Stomach (tissue), 9 donors: ENCODE measurements around the gene CRADD. TPM values are rescaled to one million over a fixed set of nuclear protein-coding genes. Genes with fewer than 3 reads are reported as not detected.

ENCODE experiments used
- DNase-seq, 2 donors: peaks; one replicate each; pipeline versions ENCODE4 v3.0.0 to v3.0.0-alpha.2; 2013 to 2019
- H3K27ac ChIP-seq, 5 donors: fragments of 200-600 bp in 4 of 5; sonication (generic) in 4 of 5; one replicate each; pipeline ENCODE4 v1.5.1; 2013 to 2019; ENCODE audit warnings: mild to moderate bottlenecking in 1 of 5, moderate library complexity in 1 of 5
- H3K27me3 ChIP-seq, 3 donors: fragments of 200-600 bp; sonication (generic); one replicate each; pipeline ENCODE4 v1.5.1; 2017 to 2019; ENCODE audit warnings: mixed run types in 1 of 3
- H3K36me3 ChIP-seq, 4 donors: fragments of 200-600 bp; sonication (generic); 1 replicate in 3 of 4; 2 replicates in 1 of 4; pipeline ENCODE4 v1.5.1; 2016 to 2019
- H3K4me1 ChIP-seq, 4 donors: fragments of 200-600 bp; sonication (generic); one replicate each; pipeline ENCODE4 v1.5.1; 2016 to 2019
- H3K4me3 ChIP-seq, 4 donors: fragments of 200-600 bp; sonication (generic) in 3 of 4; one replicate each; pipeline ENCODE4 v1.5.1; 2016 to 2019; ENCODE audit warnings: mild to moderate bottlenecking in 1 of 4
- H3K9me3 ChIP-seq, 4 donors: fragments of 200-600 bp; sonication (generic); one replicate each; pipeline ENCODE4 v1.5.1; 2016 to 2019
- CTCF ChIP-seq, 7 experiments: fragments of 450-650 bp in 4 of 7; fragments of 200-600 bp in 3 of 7; sonication (generic) in 3 of 7; IDR thresholded peaks; one replicate each; pipeline ENCODE4 v1.5.1; 2016 to 2019; ENCODE audit warnings: antibody characterized with exemption in 7 of 7, control low read depth in 2 of 7, mild to moderate bottlenecking in 1 of 7
- EP300 ChIP-seq: sonication (generic); formaldehyde crosslinking; IDR thresholded peaks from one replicate; pipeline ENCODE4 v1.6.1; 2017; ENCODE audit warnings: antibody characterized with exemption
- POLR2A ChIP-seq, 4 donors: fragments of 450-650 bp; IDR thresholded peaks; one replicate each; pipeline ENCODE4 v1.6.1; 2016; ENCODE audit warnings: antibody characterized with exemption in 4 of 4, control low read depth in 2 of 4, mild to moderate bottlenecking in 1 of 4, moderate library complexity in 1 of 4
- POLR2AphosphoS5 ChIP-seq, 3 donors: sonication (generic); formaldehyde crosslinking; IDR thresholded peaks; one replicate each; pipeline ENCODE4 v1.6.1; 2016; ENCODE audit warnings: antibody characterized with exemption in 3 of 3
- WGBS, 5 donors: extraction: QIAGEN DNeasy Blood & Tissue Kit in 3 of 5; methylation state at CpG; one replicate each; pipeline versions ENCODE4 v1.1.5 to v1.1.7; 2013 to 2018; 5-methylcytosine and 5-hydroxymethylcytosine counted together
- intact Hi-C: fragments of 100-400 bp; cut with DNase I; formaldehyde crosslinking; loops from one replicate; pipeline ENCODE4 v1.15.1; 2023; ENCODE audit warnings: low total_unique reads
- polyA plus RNA-seq, 3 donors: library from polyadenylated mRNA; stranded (reverse); fragments of 200-250 nt; gene quantifications; one replicate each; pipeline ENCODE4 v1.2.3, GENCODE V29; 2013
- total RNA-seq, 5 donors: library from RNA; depleted of rRNA; stranded (reverse); fragments of >200 nt; gene quantifications; one replicate each; pipeline versions ENCODE4 v1.1.0 to v1.2.3, GENCODE V29; 2014 to 2016
- donor health status: healthy with polysubstance abuse.
- donor health status: Bipolar disorder and iron deficiency.
- donor health status: healthy.

The CRADD gene
- total and polyA plus RNA-seq, 8 donors, result 2.3 to 30.9 (median 17.1) TPM

- TF ChIP-seq POLR2AphosphoS5 (IDR thresholded peaks at IDR 0.05) (peak in 1 of 3 donors; percentile 9), EP300 (no peak)
- peaks cover 0 to under 1% (median 0%) of the 10 kb centered on the region in 4 donors for H3K9me3 ChIP-seq
- DNase-seq, result no peak
- H3K36me3 ChIP-seq, result no peaks in the 10 kb centered on the region
- H3K27me3 ChIP-seq, result no peaks in the 10 kb centered on the region
- intact Hi-C loops, result no loop called here
- WGBS, 5 donors, result 31 to 72% (median 53%) methylated on average over 4 of the region's 4 CpGs
- H3K4me3 ChIP-seq, result no peak overlapping the region
- H3K4me1 ChIP-seq, result peaks cover 7 to 45% (median 21%) of the 10 kb centered on the region in 4 donors
- H3K27ac ChIP-seq, result peak overlapping the region; percentile 39 to 84 (median 50)
Observed at GRCh38 chr12:93727911-93728310, 50.7 kb downstream of the CRADD start.

- H3K27me3 ChIP-seq, result no peaks in the 10 kb centered on the region
- intact Hi-C loops, result no loop called here
- WGBS, 5 donors, result 57 to 82% (median 69%) methylated on average over 3 of the region's 3 CpGs
- H3K9me3 ChIP-seq, result no peaks in the 10 kb centered on the region
- TF ChIP-seq POLR2AphosphoS5 (IDR thresholded peaks at IDR 0.05) (no peak), CTCF (IDR thresholded peaks at IDR 0.05) (no peak), POLR2A (IDR thresholded peaks at IDR 0.05) (no peak), EP300 (no peak)
- H3K27ac ChIP-seq, result no peak overlapping the region
- no peaks in the 10 kb centered on the region for H3K36me3 ChIP-seq
- H3K4me1 ChIP-seq, result peaks cover 7 to 45% (median 21%) of the 10 kb centered on the region in 4 donors
- no peak for DNase-seq
- H3K4me3 ChIP-seq, result no peak overlapping the region
Observed at GRCh38 chr12:93729934-93730333, 52.8 kb downstream of the CRADD start.

- 49 to 76% (median 69%) methylated on average over 3 of the region's 3 CpGs for WGBS, 5 donors
- no peaks in the 10 kb centered on the region for H3K27me3 ChIP-seq
- no peak overlapping the region for H3K4me3 ChIP-seq
- no peaks in the 10 kb centered on the region for H3K36me3 ChIP-seq
- no peaks in the 10 kb centered on the region for H3K9me3 ChIP-seq
- H3K4me1 ChIP-seq, result peaks cover 4 to 42% (median 23%) of the 10 kb centered on the region in 4 donors
- H3K27ac ChIP-seq, result peak overlapping the region in 1 of 5 donors; percentile 21
- intact Hi-C loops, result no loop called here
- peak in 1 of 2 donors; percentile 60 for DNase-seq
- TF ChIP-seq POLR2AphosphoS5 (IDR thresholded peaks at IDR 0.05) (peak in 1 of 3 donors; percentile 7), POLR2A (IDR thresholded peaks at IDR 0.05) (no peak)
Observed at GRCh38 chr12:93733358-93733757, 56.2 kb downstream of the CRADD start.

- H3K27me3 ChIP-seq, result no peaks in the 10 kb centered on the region
- H3K4me1 ChIP-seq, result peaks cover 4 to 44% (median 25%) of the 10 kb centered on the region in 4 donors
- H3K36me3 ChIP-seq, result no peaks in the 10 kb centered on the region
- WGBS, 5 donors, result 97 to 100% (median 97%) methylated on average over 5 of the region's 5 CpGs
- intact Hi-C loops, result no loop called here
- H3K4me3 ChIP-seq, result no peak overlapping the region
- TF ChIP-seq POLR2AphosphoS5 (IDR thresholded peaks at IDR 0.05), result no peak
- TF ChIP-seq CTCF (IDR thresholded peaks at IDR 0.05), result no peak
- TF ChIP-seq POLR2A (IDR thresholded peaks at IDR 0.05), result no peak
- no peak for TF ChIP-seq EP300
- DNase-seq, result no peak
- H3K27ac ChIP-seq, result peak overlapping the region in 1 of 5 donors; percentile 21
- H3K9me3 ChIP-seq, result no peaks in the 10 kb centered on the region
Observed at GRCh38 chr12:93733928-93734327, 56.8 kb downstream of the CRADD start.

GRCh38 chr12:93734784-93735183 lies 57.6 kb downstream of the CRADD start:
- Histone ChIP-seq H3K9me3 (no peaks in the 10 kb centered on the region), H3K27me3 (no peaks in the 10 kb centered on the region), H3K4me1 (peaks cover 4 to 49% (median 27%) of the 10 kb centered on the region in 4 donors), H3K36me3 (no peaks in the 10 kb centered on the region), H3K27ac (no peak overlapping the region), H3K4me3 (no peak overlapping the region)
- DNase-seq, result no peak
- TF ChIP-seq CTCF (IDR thresholded peaks at IDR 0.05) (no peak), EP300 (no peak), POLR2A (IDR thresholded peaks at IDR 0.05) (no peak), POLR2AphosphoS5 (IDR thresholded peaks at IDR 0.05) (no peak)
- WGBS, 5 donors, result 94 to 96% (median 95%) methylated on average over 2 of the region's 2 CpGs
- intact Hi-C loops, result no loop called here
